Neural progenitor cell (in vitro differentiated cells): Measurements from ENCODE around the gene NUAK1. TPM values are rescaled to one million over a fixed set of nuclear protein-coding genes. Genes with fewer than 3 reads are reported as not detected.

Experiments used
- DNase-seq: peaks from one replicate; pipeline ENCODE4 v3.0.0-alpha.2; 2016; ENCODE audit warnings: low spot score
- H2AFZ ChIP-seq: fragments of 200-600 bp; sonication (generic); replicated peaks from 2 replicates; pipeline ENCODE4 v1.6.1; 2016; ENCODE audit warnings: antibody characterized with exemption
- H3F3A ChIP-seq: fragments of 200-600 bp; sonication (generic); 2 replicates; pipeline ENCODE4 v1.6.1; 2016; ENCODE audit warnings: antibody characterized with exemption, low read depth
- H3K27ac ChIP-seq: fragments of 200-600 bp; sonication (generic); 2 replicates; pipeline ENCODE4 v1.5.1; 2016; ENCODE audit warnings: mild to moderate bottlenecking
- H3K27me3 ChIP-seq: fragments of 200-600 bp; sonication (generic); 2 replicates; pipeline ENCODE4 v1.6.1; 2016; ENCODE audit warnings: mild to moderate bottlenecking, moderate library complexity
- H3K36me3 ChIP-seq: fragments of 200-600 bp; sonication (generic); 2 replicates; pipeline ENCODE4 v1.5.1; 2016
- H3K4me1 ChIP-seq: fragments of 200-600 bp; sonication (generic); 2 replicates; pipeline ENCODE4 v1.6.1; 2016; ENCODE audit warnings: mixed run types
- H3K4me2 ChIP-seq: fragments of 200-600 bp; sonication (generic); 2 replicates; pipeline ENCODE4 v1.6.1; 2016
- H3K4me3 ChIP-seq: fragments of 200-600 bp; sonication (generic); 2 replicates; pipeline ENCODE4 v1.5.1; 2016
- H3K79me2 ChIP-seq: fragments of 200-600 bp; sonication (generic); 2 replicates; pipeline ENCODE4 v1.6.1; 2016; ENCODE audit warnings: low read depth
- H3K9ac ChIP-seq: fragments of 200-600 bp; sonication (generic); 2 replicates; pipeline ENCODE4 v1.6.1; 2016
- H3K9me3 ChIP-seq: fragments of 200-600 bp; sonication (generic); 2 replicates; pipeline ENCODE4 v1.5.1; 2016; ENCODE audit warnings: low read depth
- H4K20me1 ChIP-seq: fragments of 200-600 bp; sonication (generic); 2 replicates; pipeline ENCODE4 v1.6.1; 2016; ENCODE audit warnings: low read depth
- H3K27ac Mint-ChIP-seq: 3 replicates; pipeline ENCODE4 v1.8.0; 2021; ENCODE audit warnings: mixed read lengths
- H3K27me3 Mint-ChIP-seq: 2 replicates; pipeline ENCODE4 v1.8.0; 2022; ENCODE audit warnings: low read depth, mild to moderate bottlenecking, inconsistent platforms, moderate library complexity, mixed read lengths; ENCODE audit not compliant: insufficient read depth
- H3K36me3 Mint-ChIP-seq: 3 replicates; pipeline ENCODE4 v1.8.0; 2021; ENCODE audit warnings: mixed read lengths
- H3K4me1 Mint-ChIP-seq: 3 replicates; pipeline ENCODE4 v1.8.0; 2021; ENCODE audit warnings: mixed read lengths
- H3K4me3 Mint-ChIP-seq: 3 replicates; pipeline ENCODE4 v1.8.0; 2021; ENCODE audit warnings: mild to moderate bottlenecking, moderate library complexity, mixed read lengths
- H3K9me3 Mint-ChIP-seq: 3 replicates; pipeline ENCODE4 v1.8.0; 2020; ENCODE audit warnings: mixed read lengths
- CTCF ChIP-seq: fragments of 200-600 bp; sonication (generic); IDR thresholded peaks from 2 replicates; pipeline ENCODE4 v1.5.1; 2017; ENCODE audit warnings: antibody characterized with exemption, mild to moderate bottlenecking
- EZH2 ChIP-seq: fragments of 200-600 bp; sonication (generic); IDR thresholded peaks from 2 replicates; pipeline ENCODE4 v1.6.1; 2017; ENCODE audit warnings: antibody characterized with exemption, mild to moderate bottlenecking, moderate library complexity
- EZH2phosphoT487 ChIP-seq: fragments of 200-600 bp; sonication (generic); IDR thresholded peaks from 2 replicates; pipeline ENCODE4 v1.6.1; 2017; ENCODE audit warnings: antibody characterized with exemption
- total RNA-seq: library from RNA; depleted of rRNA; stranded (reverse); fragments of >200 nt; gene quantifications from 2 replicates; pipeline ENCODE4 v1.2.3, GENCODE V29; 2015; ENCODE audit warnings: low replicate concordance

The NUAK1 gene
- total RNA-seq, 1 donor from 2014 or later, result 18.8 TPM

GRCh38 chr12:106084759-106085158 is 54.0 kb downstream of the NUAK1 start:
- Mint-ChIP-seq H3K27me3 (peaks cover 6% of the 10 kb centered on the region), H3K27ac (peak overlapping the region; percentile 99), H3K9me3 (peaks cover 2% of the 10 kb centered on the region), H3K36me3 (peaks cover 51% of the 10 kb centered on the region), H3K4me3 (peak overlapping the region; percentile 33), H3K4me1 (peaks cover 84% of the 10 kb centered on the region)
- no peak for TF ChIP-seq EZH2
- TF ChIP-seq CTCF, result no peak
- TF ChIP-seq EZH2phosphoT487, result no peak
- no peak for DNase-seq
- H3K4me1 ChIP-seq, result peaks cover 30% of the 10 kb centered on the region
- no peak overlapping the region for H3K4me3 ChIP-seq
- H3K9me3 ChIP-seq, result no peaks in the 10 kb centered on the region
- H3K27ac ChIP-seq, result peak overlapping the region; percentile 87
- no peaks in the 10 kb centered on the region for H3K36me3 ChIP-seq
- H3K27me3 ChIP-seq, result no peaks in the 10 kb centered on the region
- no peak overlapping the region for H2AFZ ChIP-seq
- peaks cover 21% of the 10 kb centered on the region for H4K20me1 ChIP-seq
- peak overlapping the region; percentile 57 for H3K4me2 ChIP-seq
- no peaks in the 10 kb centered on the region for H3K79me2 ChIP-seq
- peaks cover 17% of the 10 kb centered on the region for H3F3A ChIP-seq
- H3K9ac ChIP-seq, result no peak overlapping the region

- H3K36me3 Mint-ChIP-seq, result peaks cover 51% of the 10 kb centered on the region
- H3K27me3 Mint-ChIP-seq, result peaks cover 6% of the 10 kb centered on the region
- H3K9me3 ChIP-seq, result no peaks in the 10 kb centered on the region
- peak overlapping the region; percentile 76 for H3K4me3 Mint-ChIP-seq
- peaks cover 86% of the 10 kb centered on the region for H3K4me1 Mint-ChIP-seq
- peak overlapping the region; percentile 57 for H3K4me2 ChIP-seq
- peaks cover 2% of the 10 kb centered on the region for H3K9me3 Mint-ChIP-seq
- peak overlapping the region; percentile 6 for H3K4me3 ChIP-seq
- H3F3A ChIP-seq, result peaks cover 17% of the 10 kb centered on the region
- H4K20me1 ChIP-seq, result peaks cover 27% of the 10 kb centered on the region
- peak overlapping the region; percentile 87 for H3K27ac ChIP-seq
- H3K79me2 ChIP-seq, result no peaks in the 10 kb centered on the region
- DNase-seq, result peak; percentile 90
- peaks cover 32% of the 10 kb centered on the region for H3K4me1 ChIP-seq
- no peaks in the 10 kb centered on the region for H3K27me3 ChIP-seq
- TF ChIP-seq EZH2 (no peak), EZH2phosphoT487 (no peak), CTCF (no peak)
- H3K9ac ChIP-seq, result no peak overlapping the region
- H3K36me3 ChIP-seq, result no peaks in the 10 kb centered on the region
- H2AFZ ChIP-seq, result no peak overlapping the region
- H3K27ac Mint-ChIP-seq, result peak overlapping the region; percentile 99
Observed at GRCh38 chr12:106084014-106084671, 54.6 kb downstream of the NUAK1 start.

GRCh38 chr12:106082216-106083175 is 56.3 kb downstream of the NUAK1 start:
- peaks cover 17% of the 10 kb centered on the region for H3F3A ChIP-seq
- TF ChIP-seq EZH2phosphoT487, result no peak
- TF ChIP-seq EZH2, result no peak
- TF ChIP-seq CTCF, result no peak
- peak overlapping the region; percentile 81 for H3K27ac Mint-ChIP-seq
- peaks cover 2% of the 10 kb centered on the region for H3K9me3 Mint-ChIP-seq
- peaks cover 28% of the 10 kb centered on the region for H4K20me1 ChIP-seq
- H3K9me3 ChIP-seq, result no peaks in the 10 kb centered on the region
- no peak for DNase-seq
- H3K27me3 Mint-ChIP-seq, result peaks cover 7% of the 10 kb centered on the region
- no peaks in the 10 kb centered on the region for H3K79me2 ChIP-seq
- no peaks in the 10 kb centered on the region for H3K36me3 ChIP-seq
- H3K4me2 ChIP-seq, result no peak overlapping the region
- no peak overlapping the region for H3K9ac ChIP-seq
- H3K4me3 Mint-ChIP-seq, result peak overlapping the region; percentile 51
- H3K27me3 ChIP-seq, result no peaks in the 10 kb centered on the region
- H3K27ac ChIP-seq, result no peak overlapping the region
- peaks cover 52% of the 10 kb centered on the region for H3K36me3 Mint-ChIP-seq
- no peak overlapping the region for H2AFZ ChIP-seq
- H3K4me1 ChIP-seq, result peaks cover 32% of the 10 kb centered on the region
- H3K4me1 Mint-ChIP-seq, result peaks cover 90% of the 10 kb centered on the region
- no peak overlapping the region for H3K4me3 ChIP-seq
